HS-5 (cell line): ENCODE data around the gene TMEM33.

Experiments used
- DNase-seq: peaks from one replicate; pipeline ENCODE4 v3.0.0-alpha.2; 2012; ENCODE audit warnings: low read depth

TMEM33 gene

DNA sequence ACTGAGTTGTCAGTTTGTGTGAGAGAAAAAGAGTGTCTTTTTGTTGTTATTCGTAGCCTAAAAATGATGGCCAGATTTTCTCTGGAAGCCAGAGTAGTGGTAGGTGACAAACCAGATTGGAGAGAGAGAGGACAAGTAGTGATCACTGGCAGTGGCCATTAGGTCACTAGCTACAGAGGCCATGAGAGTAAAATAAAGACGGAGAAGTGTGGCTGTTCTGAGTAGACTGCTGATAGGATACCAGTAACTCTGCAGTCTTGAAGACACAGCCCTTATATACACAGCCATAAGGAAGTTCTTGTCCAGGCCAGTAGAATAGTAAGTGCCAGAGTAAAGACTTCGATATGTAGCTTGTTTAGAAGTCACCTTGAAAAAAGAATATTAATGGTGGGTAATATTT lies 62.8 kb downstream of the TMEM33 start:
- DNase-seq: no peak

DNA sequence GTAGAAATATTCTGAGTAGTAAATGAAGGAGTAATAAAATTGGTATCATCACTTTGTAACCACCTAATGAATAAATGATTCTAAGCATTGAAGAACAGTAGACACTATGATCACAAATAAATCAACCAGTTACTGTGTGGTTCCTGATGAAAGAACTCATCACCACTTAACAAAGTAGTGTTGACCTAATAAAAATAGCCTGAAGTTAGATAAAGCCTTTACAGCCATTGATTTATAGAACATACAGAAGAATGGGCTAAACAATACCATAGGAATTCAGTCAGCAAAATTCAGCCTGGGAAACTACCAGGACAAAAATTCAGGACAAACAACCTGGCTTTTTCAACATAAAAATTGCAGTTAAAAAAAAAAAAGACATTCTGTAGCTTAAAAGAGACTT lies 64.1 kb downstream of the TMEM33 start:
- no peak for DNase-seq

DNA sequence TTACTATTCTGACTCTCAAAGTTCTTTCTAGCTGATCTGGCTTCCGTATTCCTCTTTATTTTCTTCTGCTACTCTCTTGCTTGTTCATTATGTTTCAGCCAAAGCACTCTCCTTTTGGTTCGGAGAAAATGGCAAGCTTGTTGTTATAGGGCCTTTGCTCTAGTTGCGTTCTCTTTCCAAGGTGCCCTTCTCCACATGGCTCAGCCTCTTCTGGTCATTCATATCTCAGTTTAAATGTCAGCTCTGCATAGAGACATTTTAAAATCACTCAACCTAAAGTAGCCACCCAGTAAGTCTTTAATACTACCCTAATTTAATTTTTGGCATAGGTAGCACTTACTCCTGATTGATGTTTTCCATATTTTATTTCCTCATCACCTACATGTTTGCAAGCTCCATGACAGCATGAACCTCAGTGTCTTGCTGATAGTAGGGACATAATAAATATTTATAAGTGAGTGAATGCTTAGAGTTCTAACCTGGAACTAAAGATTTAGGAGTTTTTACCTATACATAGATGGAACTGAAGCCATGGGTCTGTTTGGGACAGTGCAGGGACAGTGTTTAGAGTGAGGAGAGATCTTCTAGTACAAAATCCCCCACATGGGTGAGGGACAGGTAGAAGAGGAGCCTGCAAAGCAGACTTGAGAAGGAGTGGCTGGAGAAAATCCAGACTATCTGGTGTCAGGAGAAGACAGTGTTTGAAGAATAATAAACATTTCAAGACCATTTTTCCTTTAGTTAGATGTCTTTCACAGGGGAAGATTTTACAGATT lies 73.0 kb downstream of the TMEM33 start:
- no peak for DNase-seq
